ENCODE results near the gene DEDD. TPM values are rescaled to one million over a fixed set of nuclear protein-coding genes. Genes with fewer than 3 reads are reported as not detected.

The DEDD gene
- polyA plus RNA-seq, 1 experiment = 34.9 TPM

DNA sequence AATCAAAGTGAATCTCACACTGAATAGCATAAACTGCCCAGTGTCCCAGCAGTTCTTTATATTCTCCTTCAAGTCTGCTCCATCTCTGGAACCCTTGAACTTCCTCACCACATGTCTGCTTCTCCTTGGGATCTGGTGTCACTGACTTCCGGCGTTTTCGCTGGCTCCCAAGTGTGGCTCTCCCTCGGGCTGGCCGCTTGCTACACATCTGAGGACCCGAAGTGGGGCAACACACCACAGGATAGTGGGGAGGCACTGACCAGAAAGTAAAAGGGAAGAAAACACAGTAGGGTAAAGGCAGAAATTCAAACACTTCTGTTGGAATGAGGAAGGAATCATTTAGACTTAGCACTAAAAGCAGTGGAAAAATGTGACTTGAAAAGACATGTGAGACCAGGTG lies 9.5 kb downstream of the DEDD start:
- ChIA-PET CTCF (interaction anchor here (1.0 kb wide), 1 partner anchor 25 kb away, joined by 3 read pairs; the partner anchor contains the start of gene KLHDC9), POLR2A (no interaction called here)
- H3K4me3 ChIP-seq (ENCODE audit: low read depth, low read length) = no peak overlapping the region
- DNase-seq (ENCODE audit: low read depth, low spot score) = no peak
- TF ChIP-seq, protein P1, sequence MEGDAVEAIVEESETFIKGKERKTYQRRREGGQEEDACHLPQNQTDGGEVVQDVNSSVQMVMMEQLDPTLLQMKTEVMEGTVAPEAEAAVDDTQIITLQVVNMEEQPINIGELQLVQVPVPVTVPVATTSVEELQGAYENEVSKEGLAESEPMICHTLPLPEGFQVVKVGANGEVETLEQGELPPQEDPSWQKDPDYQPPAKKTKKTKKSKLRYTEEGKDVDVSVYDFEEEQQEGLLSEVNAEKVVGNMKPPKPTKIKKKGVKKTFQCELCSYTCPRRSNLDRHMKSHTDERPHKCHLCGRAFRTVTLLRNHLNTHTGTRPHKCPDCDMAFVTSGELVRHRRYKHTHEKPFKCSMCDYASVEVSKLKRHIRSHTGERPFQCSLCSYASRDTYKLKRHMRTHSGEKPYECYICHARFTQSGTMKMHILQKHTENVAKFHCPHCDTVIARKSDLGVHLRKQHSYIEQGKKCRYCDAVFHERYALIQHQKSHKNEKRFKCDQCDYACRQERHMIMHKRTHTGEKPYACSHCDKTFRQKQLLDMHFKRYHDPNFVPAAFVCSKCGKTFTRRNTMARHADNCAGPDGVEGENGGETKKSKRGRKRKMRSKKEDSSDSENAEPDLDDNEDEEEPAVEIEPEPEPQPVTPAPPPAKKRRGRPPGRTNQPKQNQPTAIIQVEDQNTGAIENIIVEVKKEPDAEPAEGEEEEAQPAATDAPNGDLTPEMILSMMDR (IDR thresholded peaks at IDR 0.05; ENCODE audit: low read depth, low read length) = no peak
- H3K9me3 ChIP-seq (ENCODE audit: control insufficient read depth, insufficient read depth, low read length) = no peaks in the 10 kb centered on the region
- H3K27me3 ChIP-seq (ENCODE audit: control insufficient read depth, insufficient read depth, low read length) = no peaks in the 10 kb centered on the region
- H3K27ac ChIP-seq (ENCODE audit: low read depth, low read length) = no peak overlapping the region

DNA sequence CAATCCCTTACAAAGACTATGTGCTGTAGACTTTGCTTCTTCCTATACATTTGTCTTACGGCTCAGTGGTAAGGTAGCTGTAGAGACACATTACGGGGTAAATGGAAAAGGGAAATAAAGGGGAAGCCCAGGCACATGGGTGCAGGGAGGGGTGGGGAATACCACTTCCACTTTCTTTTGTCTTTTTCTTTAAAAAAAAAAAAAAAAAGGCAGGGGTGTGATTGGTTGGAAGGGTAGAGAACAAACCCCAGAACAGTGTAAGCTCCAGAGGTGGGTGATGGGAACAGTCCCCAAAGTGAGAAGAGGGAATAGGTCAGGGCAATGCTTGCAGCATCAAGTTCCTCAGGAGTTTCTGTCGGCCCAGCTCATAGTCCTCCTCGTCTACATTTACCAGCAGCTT lies 10.6 kb downstream of the DEDD start:
- no peak for DNase-seq (ENCODE audit: low read depth, low spot score)
- H3K27me3 ChIP-seq (ENCODE audit: control insufficient read depth, insufficient read depth, low read length) = no peaks in the 10 kb centered on the region
- TF ChIP-seq, protein P1 (IDR thresholded peaks at IDR 0.05; ENCODE audit: low read depth, low read length) = no peak
- H3K9me3 ChIP-seq (ENCODE audit: control insufficient read depth, insufficient read depth, low read length) = no peaks in the 10 kb centered on the region; the same call in 1 of the 2 replicates
- POLR2A ChIA-PET = no interaction called here
- CTCF ChIA-PET = interaction anchor here (1.0 kb wide), 1 partner anchor 24 kb away, joined by 3 read pairs; the partner anchor contains the start of gene KLHDC9
- no peak overlapping the region for H3K27ac ChIP-seq (ENCODE audit: low read depth, low read length)
- H3K4me3 ChIP-seq (ENCODE audit: low read depth, low read length) = no peak overlapping the region

DNA sequence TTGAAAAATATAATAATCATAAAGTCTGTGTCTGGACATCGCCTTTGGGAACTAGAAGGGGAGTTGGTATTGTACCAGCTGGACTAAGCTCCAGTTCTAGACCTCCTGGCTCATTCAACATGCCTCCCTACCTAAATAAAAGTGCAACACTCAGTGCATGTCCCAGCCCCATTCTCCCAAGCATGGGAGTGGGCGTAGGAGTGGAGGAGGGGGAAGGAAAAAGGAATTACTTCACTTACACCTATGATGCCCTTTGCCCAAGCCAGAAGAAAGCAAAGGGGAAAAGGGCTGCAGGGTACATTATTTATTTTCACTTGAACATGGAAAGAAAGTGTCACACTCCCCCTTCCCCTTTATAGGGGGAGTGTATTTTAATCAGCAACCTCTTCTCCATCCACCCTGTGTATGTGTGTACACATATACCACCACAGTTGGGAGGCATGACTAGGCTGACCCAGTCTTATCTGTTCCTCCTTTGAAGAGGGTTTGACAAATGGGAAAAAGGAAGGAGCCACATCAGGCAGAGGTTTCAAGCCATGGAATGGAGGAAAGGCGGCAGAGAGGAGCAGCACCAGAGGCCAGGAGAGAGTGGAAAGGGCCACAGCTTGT lies 11.3 kb downstream of the DEDD start:
- ChIA-PET CTCF (interaction anchor here (0.6 to 0.7 kb wide), 5 partner anchors 29 to 124 kb away, joined by 3 to 6 read pairs (median 5); no protein-coding TSS in a partner anchor), POLR2A (interaction anchor here (0.6 kb wide), 1 partner anchor 18 kb away, joined by 3 read pairs; no protein-coding TSS in a partner anchor)
- DNase-seq (ENCODE audit: low read depth, low spot score) = no peak
- Histone ChIP-seq H3K27ac (ENCODE audit: low read depth, low read length) (no peak overlapping the region), H3K9me3 (ENCODE audit: control insufficient read depth, insufficient read depth, low read length) (no peaks in the 10 kb centered on the region; the same call in 1 of the 2 replicates), H3K4me3 (ENCODE audit: low read depth, low read length) (no peak overlapping the region), H3K27me3 (ENCODE audit: control insufficient read depth, insufficient read depth, low read length) (no peaks in the 10 kb centered on the region)
- TF ChIP-seq, protein P1 (IDR thresholded peaks at IDR 0.05; ENCODE audit: low read depth, low read length) = no peak

DNA sequence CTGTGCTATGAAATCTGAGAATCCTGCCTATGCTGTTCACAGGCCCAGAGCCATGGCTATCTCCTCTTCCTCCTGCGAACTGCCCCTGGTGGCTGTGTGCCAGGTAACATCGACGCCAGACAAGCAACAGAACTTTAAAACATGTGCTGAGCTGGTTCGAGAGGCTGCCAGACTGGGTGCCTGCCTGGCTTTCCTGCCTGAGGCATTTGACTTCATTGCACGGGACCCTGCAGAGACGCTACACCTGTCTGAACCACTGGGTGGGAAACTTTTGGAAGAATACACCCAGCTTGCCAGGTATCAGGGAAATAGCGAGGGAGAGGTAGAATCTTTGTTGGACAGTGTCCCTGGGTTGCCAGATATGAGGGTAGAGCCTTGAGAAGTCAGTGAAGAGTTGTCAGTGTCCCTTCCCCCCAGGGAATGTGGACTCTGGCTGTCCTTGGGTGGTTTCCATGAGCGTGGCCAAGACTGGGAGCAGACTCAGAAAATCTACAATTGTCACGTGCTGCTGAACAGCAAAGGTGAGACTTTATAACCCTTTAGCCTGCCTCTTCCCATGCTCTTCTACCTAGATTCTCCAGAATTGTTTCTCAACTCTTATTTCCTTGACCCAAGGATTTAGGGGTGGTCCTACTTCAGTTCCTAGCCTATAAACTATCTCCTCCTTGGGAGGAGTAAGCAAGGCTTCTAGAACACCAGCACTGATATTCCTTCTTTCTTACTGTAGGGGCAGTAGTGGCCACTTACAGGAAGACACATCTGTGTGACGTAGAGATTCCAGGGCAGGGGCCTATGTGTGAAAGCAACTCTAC lies 13.2 kb downstream of the DEDD start:
- POLR2A ChIA-PET = no interaction called here

More for the DNA sequence above, 13.2 kb downstream of the DEDD start:
- H3K27ac ChIP-seq (ENCODE audit: low read depth, low read length) = peak overlapping the region; percentile 95
- no peaks in the 10 kb centered on the region for H3K27me3 ChIP-seq (ENCODE audit: control insufficient read depth, insufficient read depth, low read length)
- CTCF ChIA-PET = no interaction called here
- no peak for DNase-seq (ENCODE audit: low read depth, low spot score)
- H3K4me3 ChIP-seq (ENCODE audit: low read depth, low read length) = peak overlapping the region; percentile 100
- TF ChIP-seq, protein P1 (IDR thresholded peaks at IDR 0.05; ENCODE audit: low read depth, low read length) = peak; percentile 55
- no peaks in the 10 kb centered on the region; the same call in 1 of the 2 replicates for H3K9me3 ChIP-seq (ENCODE audit: control insufficient read depth, insufficient read depth, low read length)

All from AG04450 (cell line).